DOHH2 (cell line): ENCODE results near the gene CIAO1.

Experiments used
- EZH2phosphoT487 ChIP-seq: fragments of 200-600 bp; sonication (generic); IDR thresholded peaks from 2 replicates; pipeline ENCODE4 v1.6.1; 2017; ENCODE audit warnings: borderline replicate concordance, mild to moderate bottlenecking, antibody characterized with exemption, low read length, moderate library complexity, mixed read lengths
- TF ChIP-seq, protein P1 (sequence below): fragments of 200-600 bp; sonication (generic); IDR thresholded peaks from one replicate; pipeline ENCODE4 v1.5.1; 2014; ENCODE audit warnings: antibody characterized with exemption, mild to moderate bottlenecking, low read depth, low read length; ENCODE audit not compliant: poor library complexity, severe bottlenecking

DNA sequence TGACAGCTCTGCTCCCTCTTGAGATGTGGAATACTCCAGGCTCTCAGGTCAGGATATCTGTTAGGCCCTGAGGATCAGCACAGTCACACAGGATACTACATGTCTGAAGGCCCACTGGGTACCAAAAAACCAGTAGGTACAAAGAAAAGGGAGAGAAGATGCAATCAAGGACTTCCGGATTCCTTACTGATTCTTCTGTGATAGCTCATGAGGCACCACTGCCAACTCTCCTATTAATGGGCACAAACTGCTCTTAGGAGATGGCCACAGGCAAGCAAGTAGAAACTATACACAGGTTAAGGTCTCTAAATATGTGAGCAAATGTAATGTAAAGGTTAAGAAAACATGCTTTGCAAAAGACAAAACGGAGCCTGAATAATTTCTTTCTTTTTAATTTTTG, 3.7 kb upstream of the CIAO1 start:
- TF ChIP-seq, protein P1, sequence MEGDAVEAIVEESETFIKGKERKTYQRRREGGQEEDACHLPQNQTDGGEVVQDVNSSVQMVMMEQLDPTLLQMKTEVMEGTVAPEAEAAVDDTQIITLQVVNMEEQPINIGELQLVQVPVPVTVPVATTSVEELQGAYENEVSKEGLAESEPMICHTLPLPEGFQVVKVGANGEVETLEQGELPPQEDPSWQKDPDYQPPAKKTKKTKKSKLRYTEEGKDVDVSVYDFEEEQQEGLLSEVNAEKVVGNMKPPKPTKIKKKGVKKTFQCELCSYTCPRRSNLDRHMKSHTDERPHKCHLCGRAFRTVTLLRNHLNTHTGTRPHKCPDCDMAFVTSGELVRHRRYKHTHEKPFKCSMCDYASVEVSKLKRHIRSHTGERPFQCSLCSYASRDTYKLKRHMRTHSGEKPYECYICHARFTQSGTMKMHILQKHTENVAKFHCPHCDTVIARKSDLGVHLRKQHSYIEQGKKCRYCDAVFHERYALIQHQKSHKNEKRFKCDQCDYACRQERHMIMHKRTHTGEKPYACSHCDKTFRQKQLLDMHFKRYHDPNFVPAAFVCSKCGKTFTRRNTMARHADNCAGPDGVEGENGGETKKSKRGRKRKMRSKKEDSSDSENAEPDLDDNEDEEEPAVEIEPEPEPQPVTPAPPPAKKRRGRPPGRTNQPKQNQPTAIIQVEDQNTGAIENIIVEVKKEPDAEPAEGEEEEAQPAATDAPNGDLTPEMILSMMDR, result no peak
- TF ChIP-seq EZH2phosphoT487, result no peak
